Neural crest cell (in vitro differentiated cells): ENCODE measurements around the gene CCSER2. TPM values are rescaled to one million over a fixed set of nuclear protein-coding genes. Genes with fewer than 3 reads are reported as not detected.

Source experiments
- DNase-seq: peaks from one replicate; pipeline ENCODE4 v3.0.0; 2021; ENCODE audit warnings: low read depth, mixed read lengths, low spot score
- H3K27ac Mint-ChIP-seq: one replicate; pipeline ENCODE4 v1.8.0; 2021; ENCODE audit warnings: mild to moderate bottlenecking, mixed read lengths; ENCODE audit not compliant: unreplicated experiment
- H3K27me3 Mint-ChIP-seq: 2 replicates; pipeline ENCODE4 v1.8.0; 2021; ENCODE audit warnings: low read depth, mild to moderate bottlenecking, mixed read lengths
- H3K36me3 Mint-ChIP-seq: 2 replicates; pipeline ENCODE4 v1.8.0; 2021; ENCODE audit warnings: low read depth, mild to moderate bottlenecking, mixed read lengths
- H3K4me1 Mint-ChIP-seq: 2 replicates; pipeline ENCODE4 v1.8.0; 2021; ENCODE audit warnings: mixed read lengths
- H3K4me3 Mint-ChIP-seq: one replicate; pipeline ENCODE4 v1.8.0; 2021; ENCODE audit warnings: mild to moderate bottlenecking, mixed read lengths
- H3K9me3 Mint-ChIP-seq: 2 replicates; pipeline ENCODE4 v1.8.0; 2021; ENCODE audit warnings: mixed read lengths
- total RNA-seq: library from RNA; stranded (reverse); gene quantifications from 2 replicates; pipeline ENCODE4 v1.2.1, GENCODE V29; 2021
- TF ChIP-seq, protein P1 (sequence below): fragments of 200-600 bp; sonication (generic); conservative IDR thresholded peaks from 2 replicates; pipeline ENCODE4 v1.5.0; 2021; ENCODE audit warnings: antibody characterized with exemption, mild to moderate bottlenecking

Gene CCSER2
- total RNA-seq, 1 donor from 2014 or later = 37.5 TPM

GRCh38 chr10:84519235-84519634, 190.8 kb downstream of the CCSER2 start:
- Mint-ChIP-seq H3K27me3 (no peaks in the 10 kb centered on the region), H3K27ac (no peak overlapping the region), H3K4me3 (no peak overlapping the region), H3K36me3 (peaks cover 10% of the 10 kb centered on the region), H3K4me1 (peaks cover 25% of the 10 kb centered on the region), H3K9me3 (no peaks in the 10 kb centered on the region)
- no peak for DNase-seq
- TF ChIP-seq, protein P1, sequence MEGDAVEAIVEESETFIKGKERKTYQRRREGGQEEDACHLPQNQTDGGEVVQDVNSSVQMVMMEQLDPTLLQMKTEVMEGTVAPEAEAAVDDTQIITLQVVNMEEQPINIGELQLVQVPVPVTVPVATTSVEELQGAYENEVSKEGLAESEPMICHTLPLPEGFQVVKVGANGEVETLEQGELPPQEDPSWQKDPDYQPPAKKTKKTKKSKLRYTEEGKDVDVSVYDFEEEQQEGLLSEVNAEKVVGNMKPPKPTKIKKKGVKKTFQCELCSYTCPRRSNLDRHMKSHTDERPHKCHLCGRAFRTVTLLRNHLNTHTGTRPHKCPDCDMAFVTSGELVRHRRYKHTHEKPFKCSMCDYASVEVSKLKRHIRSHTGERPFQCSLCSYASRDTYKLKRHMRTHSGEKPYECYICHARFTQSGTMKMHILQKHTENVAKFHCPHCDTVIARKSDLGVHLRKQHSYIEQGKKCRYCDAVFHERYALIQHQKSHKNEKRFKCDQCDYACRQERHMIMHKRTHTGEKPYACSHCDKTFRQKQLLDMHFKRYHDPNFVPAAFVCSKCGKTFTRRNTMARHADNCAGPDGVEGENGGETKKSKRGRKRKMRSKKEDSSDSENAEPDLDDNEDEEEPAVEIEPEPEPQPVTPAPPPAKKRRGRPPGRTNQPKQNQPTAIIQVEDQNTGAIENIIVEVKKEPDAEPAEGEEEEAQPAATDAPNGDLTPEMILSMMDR = no peak

DNA sequence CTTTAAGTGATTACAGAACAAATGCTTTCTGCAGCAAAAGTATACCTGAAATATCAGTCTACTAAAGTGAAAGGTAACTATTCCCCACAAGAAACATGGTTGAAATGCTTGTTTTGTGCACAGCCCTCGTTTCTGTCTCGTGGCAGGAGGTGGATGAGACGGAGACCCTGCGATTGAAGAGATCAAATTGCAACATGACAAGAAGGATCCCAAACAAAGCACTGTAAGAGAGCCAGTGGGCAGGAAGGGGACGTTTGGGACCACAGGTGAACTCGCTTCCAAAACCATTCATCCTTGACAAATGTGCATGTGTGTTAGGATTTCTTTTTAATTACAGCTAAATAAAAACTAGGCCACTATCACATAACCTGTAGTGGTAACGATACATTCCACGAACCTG, 192.6 kb downstream of the CCSER2 start:
- H3K9me3 Mint-ChIP-seq = peaks cover 3% of the 10 kb centered on the region
- H3K27ac Mint-ChIP-seq = peak overlapping the region; percentile 6
- TF ChIP-seq, protein P1 = no peak
- DNase-seq = no peak
- no peak overlapping the region for H3K4me3 Mint-ChIP-seq
- H3K36me3 Mint-ChIP-seq = peaks cover 8% of the 10 kb centered on the region
- peaks cover 25% of the 10 kb centered on the region for H3K4me1 Mint-ChIP-seq
- no peaks in the 10 kb centered on the region for H3K27me3 Mint-ChIP-seq

GRCh38 chr10:84521468-84521867, 193.1 kb downstream of the CCSER2 start:
- TF ChIP-seq, protein P1 = no peak
- H3K36me3 Mint-ChIP-seq = peaks cover 9% of the 10 kb centered on the region
- peaks cover 25% of the 10 kb centered on the region for H3K4me1 Mint-ChIP-seq
- H3K9me3 Mint-ChIP-seq = peaks cover 3% of the 10 kb centered on the region
- no peak for DNase-seq
- H3K27me3 Mint-ChIP-seq = no peaks in the 10 kb centered on the region
- H3K27ac Mint-ChIP-seq = no peak overlapping the region
- no peak overlapping the region for H3K4me3 Mint-ChIP-seq

GRCh38 chr10:84522612-84523462, 194.4 kb downstream of the CCSER2 start:
- Mint-ChIP-seq H3K36me3 (peaks cover 9% of the 10 kb centered on the region), H3K9me3 (peaks cover 5% of the 10 kb centered on the region), H3K4me3 (no peak overlapping the region), H3K27ac (no peak overlapping the region), H3K27me3 (no peaks in the 10 kb centered on the region), H3K4me1 (peaks cover 25% of the 10 kb centered on the region)
- TF ChIP-seq, protein P1 = no peak
- no peak for DNase-seq

DNA sequence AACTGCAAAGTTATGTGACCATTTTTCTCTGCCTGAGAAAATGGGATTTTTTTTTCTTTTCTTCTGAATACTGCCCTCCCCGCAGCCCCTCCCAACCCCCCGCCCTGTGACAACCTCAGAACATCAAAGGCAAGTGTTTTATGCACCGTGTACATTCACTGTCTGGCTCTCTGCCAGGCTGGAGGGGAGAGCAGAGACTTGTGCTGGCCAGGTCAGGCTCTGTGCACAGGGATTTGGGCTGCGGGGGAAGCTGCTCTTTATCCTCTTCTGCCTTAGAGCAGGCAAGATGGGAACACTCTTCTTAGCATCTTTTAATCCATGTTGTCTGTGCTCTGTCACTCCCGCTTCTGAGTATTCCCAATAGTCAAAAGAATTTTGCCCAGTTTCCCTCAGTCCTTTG, 195.1 kb downstream of the CCSER2 start:
- DNase-seq = no peak
- Mint-ChIP-seq H3K27ac (no peak overlapping the region), H3K27me3 (no peaks in the 10 kb centered on the region), H3K9me3 (peaks cover 5% of the 10 kb centered on the region), H3K4me3 (no peak overlapping the region), H3K36me3 (peaks cover 9% of the 10 kb centered on the region), H3K4me1 (peaks cover 25% of the 10 kb centered on the region)
- TF ChIP-seq, protein P1 = no peak
